GM19397 (cell line): ENCODE data around the gene BTRC.

Source experiments
- ATAC-seq: cut with Tn5 transposase; IDR thresholded peaks from one replicate; pipeline ENCODE4 v1.9.1; 2021; ENCODE audit warnings: mild to moderate bottlenecking, moderate library complexity; ENCODE audit not compliant: unreplicated experiment

The BTRC gene

DNA sequence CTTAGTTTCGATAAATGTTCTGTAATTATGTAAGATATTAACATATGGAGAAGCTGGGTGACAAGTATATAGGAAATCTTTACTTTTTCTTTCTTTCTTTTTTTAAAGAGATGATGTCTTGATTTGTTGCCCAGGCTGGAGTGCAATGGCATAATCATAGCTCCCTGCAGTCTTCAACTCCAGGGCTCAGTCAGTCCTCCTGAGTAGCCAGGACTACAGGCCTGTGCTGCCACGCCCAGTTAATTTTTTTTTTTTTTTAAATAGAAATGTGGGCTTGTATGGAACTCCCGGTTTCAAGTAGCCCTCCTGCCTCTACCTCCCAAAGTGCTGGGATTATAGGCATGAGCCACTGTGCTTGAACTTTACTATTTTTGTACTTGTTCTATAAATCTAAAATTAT is 122.4 kb downstream of the BTRC start:
- ATAC-seq: no peak

DNA sequence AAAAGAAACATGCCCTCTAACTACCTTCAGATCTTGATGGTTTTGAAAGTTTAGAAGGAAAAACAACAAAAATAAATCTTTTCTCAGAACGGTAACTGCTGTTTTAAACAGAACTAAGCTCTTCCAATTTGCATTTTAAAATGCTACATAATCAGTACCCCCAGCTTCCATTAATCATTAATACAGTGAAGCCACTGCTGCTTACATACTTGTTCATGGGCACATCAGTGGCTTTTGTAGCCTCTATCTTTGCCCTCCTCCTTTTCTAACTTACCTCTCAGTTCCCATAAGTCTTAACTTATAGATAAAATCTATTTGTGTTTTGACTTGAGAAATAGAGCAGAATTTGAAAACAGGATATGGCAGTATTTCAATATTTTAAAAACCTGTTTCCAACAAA is 125.0 kb downstream of the BTRC start:
- ATAC-seq: no peak

DNA sequence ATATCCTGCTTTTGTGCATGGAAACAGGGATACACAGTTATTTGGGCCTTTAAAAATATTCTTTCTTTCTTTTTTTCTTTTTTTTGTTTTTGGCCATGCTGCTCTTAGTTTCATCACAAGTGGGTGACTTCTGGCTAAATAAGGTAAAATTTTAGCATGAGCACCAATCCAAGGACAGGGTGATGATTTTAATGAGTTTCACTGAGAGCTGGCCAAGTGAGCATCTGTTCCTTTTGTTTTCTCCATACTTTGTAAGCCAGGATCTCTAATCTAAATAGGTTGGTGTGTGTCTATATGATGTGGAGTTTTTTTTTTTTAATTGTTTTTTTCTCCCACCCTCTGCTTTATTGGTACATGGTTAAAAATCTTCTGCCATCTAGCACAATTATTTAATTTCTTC is 127.3 kb downstream of the BTRC start:
- no peak for ATAC-seq

DNA sequence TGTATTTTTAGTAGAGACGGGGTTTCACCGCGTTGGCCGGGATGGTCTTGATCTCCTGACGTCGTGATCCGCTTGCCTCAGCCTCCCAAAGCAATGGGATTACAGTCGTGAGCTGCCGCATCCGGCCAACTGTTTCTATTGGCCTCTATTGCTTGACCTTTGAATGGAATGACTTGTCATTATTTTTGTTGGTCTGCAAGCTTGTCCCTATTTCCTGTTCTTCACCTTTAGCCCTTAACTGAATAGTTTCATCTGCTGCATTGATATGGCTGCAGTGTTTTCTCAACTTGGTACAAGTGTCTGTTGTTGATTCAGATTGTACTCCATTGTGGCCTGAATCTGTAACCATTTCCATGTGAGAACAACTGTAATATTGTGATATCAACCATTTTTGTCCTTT is 128.6 kb downstream of the BTRC start:
- ATAC-seq: no peak

DNA sequence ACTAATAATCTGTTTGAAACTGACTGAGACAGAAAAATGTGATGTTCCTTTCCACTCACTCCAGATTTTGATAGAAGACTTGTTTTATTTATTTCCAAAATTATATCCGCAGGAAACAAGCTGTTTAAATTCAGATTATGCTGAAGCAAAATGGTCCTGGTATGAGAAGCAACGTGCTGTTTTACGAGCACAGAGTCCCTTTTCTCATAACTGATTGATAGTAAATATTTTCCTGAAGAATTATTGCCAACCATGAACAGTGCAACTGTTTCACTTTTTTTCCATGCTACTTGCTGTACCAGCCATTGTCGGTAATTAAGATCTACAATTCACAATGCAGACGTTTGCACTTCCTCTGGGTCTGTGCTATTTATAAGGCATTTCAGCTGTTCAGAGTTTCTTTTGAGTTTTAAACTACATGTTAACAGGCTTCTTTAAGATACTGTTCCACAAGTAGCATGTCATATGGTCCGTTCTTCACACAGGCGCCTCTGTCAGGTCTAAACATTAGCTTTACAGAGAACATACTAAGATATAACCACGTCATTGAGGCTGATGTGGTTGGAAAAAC is 130.3 kb downstream of the BTRC start:
- no peak for ATAC-seq

DNA sequence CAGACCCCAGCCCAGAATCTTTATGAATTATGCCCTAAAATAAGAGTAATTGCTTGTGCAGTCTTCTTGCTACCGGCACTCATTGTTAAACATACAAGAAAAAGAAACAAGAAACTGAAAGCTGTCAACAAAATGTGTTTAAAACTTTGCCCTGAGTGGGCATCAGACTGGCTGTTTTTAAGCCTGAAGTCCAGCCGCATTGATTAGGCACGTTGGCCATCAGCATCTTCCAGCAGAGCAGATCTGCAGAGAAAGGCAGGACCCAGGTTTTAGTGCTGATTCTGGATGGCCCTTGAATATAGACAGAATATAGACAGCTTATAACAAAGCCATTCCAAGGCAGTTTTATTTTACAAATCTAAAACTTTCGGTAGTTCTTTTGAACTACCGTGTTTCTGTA is 131.2 kb downstream of the BTRC start:
- no peak for ATAC-seq

DNA sequence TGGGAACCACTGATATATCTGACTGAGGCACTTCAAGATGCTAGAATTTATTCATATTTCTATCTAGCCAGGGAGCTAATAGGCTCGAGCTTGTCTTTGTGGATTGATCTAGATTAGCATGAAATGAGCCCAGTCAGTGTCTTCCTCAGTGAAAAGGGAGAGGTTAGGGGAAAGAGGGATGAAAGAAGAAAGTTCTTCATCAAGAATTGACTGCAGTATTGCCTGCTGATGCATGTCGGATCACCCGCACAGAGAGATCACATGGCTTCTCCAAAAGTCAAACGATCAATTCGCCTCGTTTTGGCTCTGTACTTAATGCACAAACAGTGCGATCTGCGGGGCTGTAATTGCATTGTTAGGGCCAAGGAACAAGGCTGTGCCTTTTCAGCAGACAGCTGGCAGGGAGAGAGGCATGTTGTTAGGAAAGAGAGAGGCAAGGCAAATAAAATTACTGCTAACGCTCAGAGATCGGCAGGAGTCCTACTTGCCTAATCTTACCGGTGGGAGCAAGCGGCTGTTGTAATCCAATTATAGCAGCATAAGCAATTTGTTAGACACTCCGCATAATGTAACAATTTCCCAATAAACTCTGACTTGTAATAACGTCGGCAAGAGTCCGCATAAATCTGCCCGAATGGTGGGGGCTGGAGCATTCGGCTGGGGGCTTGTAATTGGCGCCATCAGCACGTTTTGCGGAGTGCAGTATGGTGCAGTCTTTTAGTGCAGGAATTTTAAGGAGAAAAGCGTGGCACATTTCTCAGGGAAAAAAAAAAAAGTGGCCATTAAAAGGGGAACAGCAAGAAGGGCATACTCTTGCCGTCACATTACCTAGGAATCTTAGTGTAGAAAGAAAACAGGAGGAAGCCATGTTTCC is 132.0 kb downstream of the BTRC start:
- no peak for ATAC-seq

DNA sequence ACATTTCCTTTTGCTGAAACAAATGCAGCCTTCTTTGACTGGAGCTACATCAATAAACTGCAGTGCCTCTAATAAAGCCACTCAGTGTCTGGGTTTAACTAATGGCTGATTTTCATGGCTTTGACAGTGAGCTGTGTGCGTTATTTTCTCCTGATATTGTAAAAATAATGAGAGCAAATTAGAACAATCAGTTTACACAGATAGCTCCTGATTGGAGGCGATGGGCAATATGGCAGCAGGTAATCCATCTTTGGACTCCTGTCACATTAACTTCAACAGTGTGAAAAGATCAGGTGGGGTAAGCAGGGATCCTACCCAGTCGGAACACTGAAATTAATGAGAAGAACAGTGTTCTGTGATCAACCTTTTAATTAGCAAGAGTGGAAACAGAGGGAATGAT is 133.4 kb downstream of the BTRC start:
- ATAC-seq: no peak

DNA sequence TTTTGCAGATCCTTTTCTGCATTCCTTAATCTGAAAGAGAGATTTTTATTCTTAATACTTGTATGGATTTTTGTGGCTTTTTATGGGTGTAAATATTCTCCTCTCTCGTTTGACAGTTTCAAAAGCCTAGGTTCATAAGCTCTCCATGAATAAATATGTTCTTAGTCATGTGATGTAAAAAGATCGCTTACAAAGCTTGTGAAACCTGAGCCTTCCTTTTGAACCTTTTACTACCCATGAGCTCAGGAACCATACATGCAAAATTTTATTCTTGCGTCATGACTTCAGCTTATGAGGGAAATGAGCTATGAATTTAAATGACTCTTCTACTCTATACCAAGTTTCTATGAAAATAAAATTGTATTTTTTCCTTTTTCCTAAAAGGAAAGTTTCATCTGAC is 135.4 kb downstream of the BTRC start:
- ATAC-seq: no peak

DNA sequence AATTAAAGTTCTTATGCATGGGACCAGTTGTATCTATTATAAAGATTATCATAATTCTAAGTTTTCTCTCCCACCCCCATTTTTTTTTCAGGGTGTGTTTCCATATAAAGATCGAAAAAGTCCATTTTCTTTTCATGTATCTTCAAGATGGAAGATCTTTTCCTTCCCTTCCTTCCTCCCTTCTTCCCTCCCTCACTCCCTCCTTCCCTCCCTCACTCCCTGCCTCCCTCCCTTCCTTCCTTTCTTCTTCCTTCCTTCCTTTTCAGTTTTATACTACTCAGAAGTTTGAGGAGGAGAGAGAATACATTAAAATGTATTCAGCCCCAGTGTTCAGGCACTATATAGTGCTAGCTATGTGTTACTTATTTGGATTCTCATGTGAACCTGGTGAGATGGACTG is 136.1 kb downstream of the BTRC start:
- ATAC-seq: no peak

DNA sequence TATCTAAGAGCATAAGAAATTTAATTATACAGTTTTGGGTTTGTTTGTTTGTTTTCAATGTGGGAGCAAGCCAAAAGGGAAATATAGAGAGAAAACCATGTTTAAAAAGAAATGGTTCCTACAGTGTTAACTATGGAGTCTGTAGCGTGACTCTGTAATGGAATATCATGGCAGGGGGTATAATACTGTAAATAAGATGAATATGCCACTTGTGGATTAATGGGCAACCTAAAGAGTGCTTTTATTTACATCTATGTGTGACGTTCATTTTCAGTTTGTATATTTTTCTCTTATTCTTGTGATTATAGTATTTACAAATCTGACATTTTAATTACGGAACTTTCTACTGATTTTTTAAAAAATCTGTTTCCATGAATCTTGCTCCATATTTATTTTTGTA is 138.2 kb downstream of the BTRC start:
- ATAC-seq: no peak

DNA sequence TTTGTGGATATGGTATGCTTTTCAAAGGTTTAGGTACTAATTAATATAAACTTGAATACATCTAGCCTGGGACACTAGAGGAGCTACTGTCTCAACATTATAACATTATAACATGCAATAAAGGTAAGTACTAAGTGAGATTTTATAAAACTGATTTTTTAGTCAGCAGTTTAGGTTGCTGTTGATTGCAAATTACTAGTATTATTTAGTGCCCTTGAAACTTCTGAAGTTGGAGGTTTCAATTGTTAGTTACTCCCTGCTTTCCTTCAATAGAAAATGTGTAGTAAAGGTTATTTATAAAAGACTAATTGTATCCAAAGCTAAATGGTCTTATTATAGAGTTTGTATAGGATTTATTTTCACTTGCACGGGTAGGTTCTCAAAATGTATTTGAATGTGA is 138.8 kb downstream of the BTRC start:
- ATAC-seq: no peak

DNA sequence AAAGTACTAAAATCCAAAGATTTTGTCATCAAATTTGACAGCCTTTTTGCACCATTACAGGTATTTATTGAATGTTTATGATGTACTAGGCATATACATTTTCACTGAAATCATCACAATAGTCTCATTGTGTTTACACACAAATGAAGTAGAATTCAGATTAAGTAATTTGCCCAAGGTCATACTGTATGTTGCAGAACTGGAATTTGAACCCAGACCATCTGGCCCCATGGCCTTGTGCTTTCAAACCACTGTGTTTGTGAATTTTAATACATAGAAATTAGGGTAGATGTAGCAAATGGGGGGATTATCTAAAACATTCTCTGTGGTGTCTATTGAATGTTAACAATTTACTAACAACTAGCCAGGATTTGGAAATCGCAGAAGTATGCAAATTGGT is 139.3 kb downstream of the BTRC start:
- ATAC-seq: no peak

DNA sequence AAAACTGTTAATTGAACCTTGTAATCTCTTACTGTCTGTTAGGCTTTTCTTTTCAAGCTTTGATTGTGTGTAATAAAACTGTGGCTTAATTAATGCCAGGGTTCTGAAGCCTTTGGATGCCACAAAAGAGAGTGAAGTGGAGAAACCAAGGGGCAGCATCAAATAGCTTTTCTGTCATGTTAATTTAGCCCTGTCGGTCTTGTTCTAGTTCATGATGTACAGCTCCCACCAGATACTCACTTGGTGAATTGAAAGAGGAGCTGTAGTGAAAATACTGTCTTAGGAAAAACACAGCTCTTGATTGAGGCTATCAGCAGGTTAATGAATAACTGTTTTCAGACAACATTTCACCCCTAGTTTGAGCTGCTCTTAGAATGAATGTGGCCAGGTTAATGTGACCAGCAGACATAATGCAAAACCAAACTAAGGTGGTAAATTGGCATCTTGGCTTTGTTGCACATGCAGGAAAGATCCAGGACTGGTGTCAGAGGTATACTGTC is 139.9 kb downstream of the BTRC start:
- ATAC-seq: no peak

DNA sequence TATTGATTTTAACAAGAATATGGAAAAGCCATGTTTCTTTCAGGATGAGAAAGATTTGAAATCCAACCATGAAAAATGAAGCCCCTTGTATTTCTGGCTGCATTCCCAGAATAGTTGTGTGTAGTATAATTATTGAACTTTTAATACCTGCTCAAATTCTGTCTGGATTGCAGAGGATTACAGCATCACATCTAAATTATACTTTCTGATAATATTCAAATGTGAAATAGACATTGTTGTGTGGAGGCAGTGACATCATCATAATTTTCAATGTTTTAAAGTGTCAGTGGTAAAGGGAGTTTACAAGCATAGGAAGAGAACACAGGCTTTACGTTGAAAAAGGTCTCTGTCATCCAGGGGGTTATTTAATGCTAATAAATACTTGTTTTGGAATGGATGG is 140.7 kb downstream of the BTRC start:
- ATAC-seq: no peak

DNA sequence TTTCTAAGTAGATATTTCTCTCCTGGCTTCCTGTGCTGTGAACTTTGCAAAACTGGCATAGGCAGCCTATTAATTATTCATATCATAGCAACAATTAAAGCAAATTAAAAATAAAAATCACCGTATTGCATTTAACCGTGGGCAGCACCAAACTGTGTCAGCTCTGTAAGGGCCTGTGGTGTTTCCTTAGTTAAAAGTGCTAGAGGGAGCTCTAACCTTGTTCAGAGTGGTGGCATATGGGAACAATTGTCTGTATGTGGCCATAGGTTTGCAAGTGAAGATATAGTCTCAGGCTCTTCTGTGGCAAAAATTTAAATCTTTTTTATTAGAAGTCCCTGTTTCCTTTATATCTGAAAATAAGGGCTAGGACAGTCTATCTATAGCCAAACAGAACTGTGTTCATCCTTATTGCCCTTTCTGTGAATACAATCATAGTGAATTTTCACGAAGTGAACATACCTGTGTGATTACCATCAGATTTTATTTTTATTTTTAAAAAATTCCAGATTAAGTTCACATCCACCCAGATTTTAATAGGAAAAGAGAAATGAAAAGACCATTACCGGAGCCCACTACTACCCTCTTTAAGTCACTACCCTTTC is 141.5 kb downstream of the BTRC start:
- no peak for ATAC-seq

DNA sequence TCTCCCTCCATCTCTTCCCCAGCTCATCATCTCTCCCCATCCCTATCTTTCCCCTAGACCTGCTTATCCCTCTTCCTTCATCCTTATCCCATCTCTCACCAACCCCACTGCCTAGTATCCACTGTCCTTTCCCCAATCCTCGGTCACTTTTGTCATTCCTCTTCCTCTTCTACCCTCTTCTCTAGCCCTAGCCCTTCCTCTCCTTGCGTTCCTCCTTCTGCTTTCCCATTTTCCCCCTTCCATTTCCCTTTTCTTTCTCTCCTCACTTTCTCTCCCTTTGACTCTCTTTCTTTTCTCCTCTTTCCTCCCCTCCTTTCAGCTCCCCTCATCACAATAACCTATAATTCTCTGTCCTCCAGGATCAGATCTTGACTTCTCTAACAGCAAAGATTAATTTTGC is 150.5 kb downstream of the BTRC start:
- no peak for ATAC-seq

DNA sequence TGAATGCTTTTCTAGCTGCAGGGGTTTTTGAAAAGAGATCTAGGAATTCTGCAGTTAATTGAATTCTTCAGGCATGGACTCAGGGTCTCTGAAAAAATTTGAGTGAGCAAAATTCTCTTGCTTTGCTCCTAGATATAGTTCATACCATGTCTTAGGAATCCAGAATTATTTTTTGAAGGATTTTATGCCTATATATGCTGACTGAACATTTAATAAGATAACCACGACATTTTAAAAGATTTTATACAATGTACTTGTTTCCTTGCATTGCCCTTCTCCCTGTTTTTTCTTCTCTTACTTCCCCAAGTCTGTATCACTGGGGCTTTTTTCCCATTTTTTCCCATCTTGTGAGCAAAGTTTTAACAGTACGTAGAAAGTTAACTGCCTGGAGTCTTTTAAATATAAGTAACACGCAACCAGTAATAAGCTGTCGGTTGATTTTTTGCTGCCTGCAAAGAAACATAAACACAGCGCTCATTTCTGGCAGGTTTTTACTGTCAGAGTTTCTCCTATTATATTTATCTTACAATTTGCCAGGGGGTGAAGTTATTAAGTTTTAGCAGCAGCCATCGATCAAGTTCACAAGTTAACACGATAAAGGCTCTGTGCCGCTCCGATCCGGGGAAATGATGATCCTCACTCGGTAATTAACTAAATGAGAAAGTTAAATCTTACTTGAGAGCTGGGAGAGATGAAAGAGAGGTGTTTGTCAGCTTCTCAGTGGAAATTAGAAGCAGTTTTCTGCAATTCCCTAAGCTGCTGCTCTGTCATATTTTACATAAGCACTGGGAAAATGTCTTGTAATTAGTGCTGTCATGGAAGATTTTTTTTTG is 153.1 kb downstream of the BTRC start:
- no peak for ATAC-seq

DNA sequence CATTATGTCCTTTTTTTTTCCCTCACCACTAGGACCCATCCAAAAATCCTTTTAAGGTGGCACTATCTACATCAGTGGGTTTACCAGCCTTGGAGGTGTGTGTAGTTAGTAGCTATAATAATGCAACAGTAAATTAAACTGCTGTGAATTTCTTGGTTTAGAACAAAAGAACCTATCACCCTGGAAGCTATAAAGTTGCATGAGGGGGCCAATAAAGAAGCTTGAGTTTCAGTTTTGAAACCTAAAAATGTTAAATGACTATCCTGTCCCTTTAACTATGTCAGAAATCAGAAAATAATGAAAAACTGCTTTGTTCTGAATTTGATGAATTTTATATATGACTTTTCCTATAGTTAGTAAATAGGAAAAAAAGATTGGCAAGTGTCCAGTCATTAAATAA is 153.9 kb downstream of the BTRC start:
- ATAC-seq: no peak

DNA sequence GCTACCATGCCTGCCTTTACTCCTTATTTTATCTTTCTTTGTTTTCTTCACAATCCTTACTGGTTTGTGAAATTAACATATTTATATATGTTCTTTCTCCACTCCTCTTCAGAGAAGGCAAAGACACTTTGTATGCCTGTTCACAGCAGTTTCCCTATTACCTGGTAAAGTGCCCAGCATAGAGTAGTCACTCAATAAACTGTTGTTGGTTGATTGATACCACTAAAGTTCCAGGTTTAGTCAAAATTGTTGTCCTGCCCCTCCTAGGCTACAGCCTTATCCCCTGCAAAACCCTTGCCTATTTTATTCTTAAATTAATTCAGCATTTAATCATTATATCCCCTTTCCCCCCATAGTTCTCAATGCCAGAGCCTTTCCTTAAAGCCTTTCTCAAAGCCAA is 158.0 kb downstream of the BTRC start:
- no peak for ATAC-seq

DNA sequence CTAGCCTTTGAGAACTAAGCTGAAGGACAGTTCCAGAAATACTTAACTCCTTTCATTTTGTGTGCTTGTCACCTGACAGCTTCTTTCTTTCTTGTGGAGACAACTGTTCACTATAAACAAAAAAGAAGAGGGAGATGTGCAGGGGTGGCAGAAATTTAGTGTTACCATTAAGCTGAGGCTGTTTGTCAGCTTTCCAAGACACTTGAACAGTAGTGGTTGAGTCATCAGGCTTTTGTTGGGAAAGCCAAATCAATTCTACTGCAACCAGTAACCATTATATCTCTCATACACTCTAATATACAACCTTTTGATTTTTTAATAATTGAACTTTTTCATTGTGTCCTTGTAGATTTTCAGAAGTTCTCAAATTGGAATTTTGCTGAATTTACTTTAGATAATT is 158.8 kb downstream of the BTRC start:
- ATAC-seq: no peak
